NT2/D1 (cell line): Measurements from ENCODE around the gene MYO1D.

Source experiments
- SUZ12 ChIP-seq: IDR thresholded peaks from 2 replicates; pipeline ENCODE4 v1.6.1; 2011; ENCODE audit not compliant: insufficient read length, insufficient read depth; ENCODE audit errors: extremely low read depth
- YY1 ChIP-seq: IDR thresholded peaks from 2 replicates; pipeline ENCODE4 v1.6.1; 2011; ENCODE audit not compliant: insufficient read length, insufficient read depth
- ZNF274 ChIP-seq: IDR thresholded peaks from 2 replicates; pipeline ENCODE4 v1.6.1; 2011; ENCODE audit warnings: mild to moderate bottlenecking, low read depth, low read length

- TF ChIP-seq YY1 (no peak), SUZ12 (no peak), ZNF274 (no peak)
These were observed 154.2 kb downstream of the MYO1D start for GRCh38 chr17:32722733-32723132.
